Fibroblast of villous mesenchyme (primary cell): Measurements from ENCODE around the gene R3HDM2. TPM values are rescaled to one million over a fixed set of nuclear protein-coding genes. Genes with fewer than 3 reads are reported as not detected.

ENCODE experiments used
- DNase-seq: peaks from one replicate; pipeline ENCODE4 v3.0.0-alpha.2; 2010; ENCODE audit warnings: low read depth
- H3K4me3 ChIP-seq: 2 replicates; pipeline ENCODE4 v1.5.1; 2011; ENCODE audit warnings: low read depth, mild to moderate bottlenecking, low read length
- total RNA-seq: library from RNA; depleted of rRNA; stranded (reverse); fragments of >200 nt; gene quantifications from 2 replicates; pipeline ENCODE4 v1.2.3, GENCODE V29; 2012
- TF ChIP-seq, protein P1 (sequence below): IDR thresholded peaks from 2 replicates; pipeline ENCODE4 v1.5.1; 2012; ENCODE audit warnings: low read depth, mild to moderate bottlenecking, low read length; ENCODE audit not compliant: insufficient read depth

Gene R3HDM2
- total RNA-seq, 1 donor, result 19.0 TPM

DNA sequence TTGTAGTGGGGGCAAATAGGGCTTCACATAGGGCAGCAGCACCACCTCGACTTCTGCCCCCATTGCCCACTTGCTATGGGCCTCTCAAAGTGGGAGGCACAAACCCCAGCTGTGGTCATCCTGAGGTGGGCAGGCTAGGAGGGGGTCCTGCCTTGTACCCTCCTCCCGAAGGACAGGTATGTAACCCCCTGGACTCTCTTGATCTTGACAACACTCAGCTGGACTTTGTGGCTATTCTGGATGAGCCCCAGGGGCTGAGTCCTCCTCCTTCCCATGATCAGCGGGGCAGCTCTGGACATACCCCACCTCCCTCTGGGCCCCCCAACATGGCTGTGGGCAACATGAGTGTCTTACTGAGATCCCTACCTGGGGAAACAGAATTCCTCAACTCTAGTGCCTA is 40.8 kb upstream of the R3HDM2 start:
- DNase-seq, result no peak
- TF ChIP-seq, protein P1, sequence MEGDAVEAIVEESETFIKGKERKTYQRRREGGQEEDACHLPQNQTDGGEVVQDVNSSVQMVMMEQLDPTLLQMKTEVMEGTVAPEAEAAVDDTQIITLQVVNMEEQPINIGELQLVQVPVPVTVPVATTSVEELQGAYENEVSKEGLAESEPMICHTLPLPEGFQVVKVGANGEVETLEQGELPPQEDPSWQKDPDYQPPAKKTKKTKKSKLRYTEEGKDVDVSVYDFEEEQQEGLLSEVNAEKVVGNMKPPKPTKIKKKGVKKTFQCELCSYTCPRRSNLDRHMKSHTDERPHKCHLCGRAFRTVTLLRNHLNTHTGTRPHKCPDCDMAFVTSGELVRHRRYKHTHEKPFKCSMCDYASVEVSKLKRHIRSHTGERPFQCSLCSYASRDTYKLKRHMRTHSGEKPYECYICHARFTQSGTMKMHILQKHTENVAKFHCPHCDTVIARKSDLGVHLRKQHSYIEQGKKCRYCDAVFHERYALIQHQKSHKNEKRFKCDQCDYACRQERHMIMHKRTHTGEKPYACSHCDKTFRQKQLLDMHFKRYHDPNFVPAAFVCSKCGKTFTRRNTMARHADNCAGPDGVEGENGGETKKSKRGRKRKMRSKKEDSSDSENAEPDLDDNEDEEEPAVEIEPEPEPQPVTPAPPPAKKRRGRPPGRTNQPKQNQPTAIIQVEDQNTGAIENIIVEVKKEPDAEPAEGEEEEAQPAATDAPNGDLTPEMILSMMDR, result no peak
- no peak overlapping the region for H3K4me3 ChIP-seq

DNA sequence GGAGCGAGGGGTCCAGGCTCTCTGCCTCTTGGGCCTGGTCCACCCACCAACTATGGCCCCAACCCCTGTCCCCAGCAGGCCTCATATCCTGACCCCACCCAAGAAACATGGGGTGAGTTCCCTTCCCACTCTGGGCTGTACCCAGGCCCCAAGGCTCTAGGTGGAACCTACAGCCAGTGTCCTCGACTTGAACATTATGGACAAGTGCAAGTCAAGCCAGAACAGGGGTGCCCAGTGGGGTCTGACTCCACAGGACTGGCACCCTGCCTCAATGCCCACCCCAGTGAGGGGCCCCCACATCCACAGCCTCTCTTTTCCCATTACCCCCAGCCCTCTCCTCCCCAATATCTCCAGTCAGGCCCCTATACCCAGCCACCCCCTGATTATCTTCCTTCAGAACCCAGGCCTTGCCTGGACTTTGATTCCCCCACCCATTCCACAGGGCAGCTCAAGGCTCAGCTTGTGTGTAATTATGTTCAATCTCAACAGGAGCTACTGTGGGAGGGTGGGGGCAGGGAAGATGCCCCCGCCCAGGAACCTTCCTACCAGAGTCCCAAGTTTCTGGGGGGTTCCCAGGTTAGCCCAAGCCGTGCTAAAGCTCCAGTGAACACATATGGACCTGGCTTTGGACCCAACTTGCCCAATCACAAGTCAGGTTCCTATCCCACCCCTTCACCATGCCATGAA is 40.3 kb upstream of the R3HDM2 start:
- TF ChIP-seq, protein P1, result no peak
- DNase-seq, result no peak
- H3K4me3 ChIP-seq, result no peak overlapping the region

DNA sequence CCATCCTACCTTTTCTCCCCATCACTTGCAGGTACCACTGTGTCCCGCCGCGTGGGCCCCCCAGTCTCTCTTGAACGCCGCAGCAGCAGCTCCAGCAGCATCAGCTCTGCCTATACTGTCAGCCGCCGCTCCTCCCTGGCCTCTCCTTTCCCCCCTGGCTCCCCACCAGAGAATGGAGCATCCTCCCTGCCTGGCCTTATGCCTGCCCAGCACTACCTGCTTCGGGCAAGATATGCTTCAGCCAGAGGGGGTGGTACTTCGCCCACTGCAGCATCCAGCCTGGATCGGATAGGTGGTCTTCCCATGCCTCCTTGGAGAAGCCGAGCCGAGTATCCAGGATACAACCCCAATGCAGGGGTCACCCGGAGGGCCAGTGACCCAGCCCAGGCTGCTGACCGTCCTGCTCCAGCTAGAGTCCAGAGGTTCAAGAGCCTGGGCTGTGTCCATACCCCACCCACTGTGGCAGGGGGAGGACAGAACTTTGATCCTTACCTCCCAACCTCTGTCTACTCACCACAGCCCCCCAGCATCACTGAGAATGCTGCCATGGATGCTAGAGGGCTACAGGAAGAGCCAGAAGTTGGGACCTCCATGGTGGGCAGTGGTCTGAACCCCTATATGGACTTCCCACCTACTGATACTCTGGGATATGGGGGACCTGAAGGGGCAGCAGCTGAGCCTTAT is 39.6 kb upstream of the R3HDM2 start:
- no peak for DNase-seq
- H3K4me3 ChIP-seq, result no peak overlapping the region
- TF ChIP-seq, protein P1, result no peak

DNA sequence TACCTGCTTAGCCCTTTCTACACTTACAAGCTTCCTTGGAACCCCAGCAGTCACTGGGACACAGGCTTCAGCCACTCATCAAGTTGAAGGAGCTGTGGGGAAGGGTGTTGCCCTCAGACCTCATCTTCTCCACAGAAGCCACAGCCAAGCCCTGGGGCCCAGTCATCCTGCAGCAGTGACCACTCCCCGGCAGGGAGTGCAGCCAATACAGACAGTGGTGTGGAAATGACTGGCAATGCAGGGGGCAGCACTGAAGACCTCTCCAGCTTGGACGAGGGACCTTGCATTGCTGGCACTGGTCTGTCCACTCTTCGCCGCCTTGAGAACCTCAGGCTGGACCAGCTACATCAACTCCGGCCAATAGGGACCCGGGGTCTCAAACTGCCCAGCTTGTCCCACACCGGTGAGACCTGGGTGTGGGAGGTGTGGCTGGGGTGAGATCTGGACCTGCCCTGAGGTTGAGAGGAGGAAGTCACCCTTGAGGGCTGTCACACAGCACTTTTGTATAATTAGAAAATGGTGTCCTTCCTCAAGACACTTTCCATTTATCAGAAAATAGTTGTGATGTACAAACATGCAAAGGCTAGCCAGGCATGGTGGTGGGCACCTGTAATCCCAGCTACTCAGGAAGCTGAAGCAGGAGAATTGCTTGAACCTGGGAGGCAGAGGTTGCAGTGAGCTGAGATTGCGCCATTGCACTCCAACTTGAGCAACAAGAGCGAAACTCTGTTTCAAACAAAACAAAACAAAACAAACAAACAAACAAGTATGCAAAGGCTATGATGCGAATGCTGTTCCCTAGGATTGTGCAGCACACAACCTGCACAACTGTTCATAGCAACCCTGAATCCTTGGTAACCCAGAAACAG is 38.7 kb upstream of the R3HDM2 start:
- no peak for DNase-seq
- TF ChIP-seq, protein P1, result no peak
- no peak overlapping the region for H3K4me3 ChIP-seq

DNA sequence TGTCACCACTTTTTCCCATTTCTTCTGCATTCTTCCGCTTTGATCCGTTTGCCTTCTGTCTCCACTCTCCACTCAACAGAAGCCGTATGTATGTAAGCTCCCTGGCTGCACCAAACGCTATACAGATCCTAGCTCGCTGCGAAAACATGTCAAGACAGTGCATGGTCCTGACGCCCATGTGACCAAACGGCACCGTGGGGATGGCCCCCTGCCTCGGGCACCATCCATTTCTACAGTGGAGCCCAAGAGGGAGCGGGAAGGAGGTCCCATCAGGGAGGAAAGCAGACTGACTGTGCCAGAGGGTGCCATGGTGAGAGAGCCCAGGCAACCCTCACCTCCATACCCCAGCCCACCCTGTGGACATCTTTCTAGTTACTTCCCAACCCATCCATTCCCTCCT is 37.1 kb upstream of the R3HDM2 start:
- TF ChIP-seq, protein P1, result no peak
- no peak for DNase-seq
- no peak overlapping the region for H3K4me3 ChIP-seq

DNA sequence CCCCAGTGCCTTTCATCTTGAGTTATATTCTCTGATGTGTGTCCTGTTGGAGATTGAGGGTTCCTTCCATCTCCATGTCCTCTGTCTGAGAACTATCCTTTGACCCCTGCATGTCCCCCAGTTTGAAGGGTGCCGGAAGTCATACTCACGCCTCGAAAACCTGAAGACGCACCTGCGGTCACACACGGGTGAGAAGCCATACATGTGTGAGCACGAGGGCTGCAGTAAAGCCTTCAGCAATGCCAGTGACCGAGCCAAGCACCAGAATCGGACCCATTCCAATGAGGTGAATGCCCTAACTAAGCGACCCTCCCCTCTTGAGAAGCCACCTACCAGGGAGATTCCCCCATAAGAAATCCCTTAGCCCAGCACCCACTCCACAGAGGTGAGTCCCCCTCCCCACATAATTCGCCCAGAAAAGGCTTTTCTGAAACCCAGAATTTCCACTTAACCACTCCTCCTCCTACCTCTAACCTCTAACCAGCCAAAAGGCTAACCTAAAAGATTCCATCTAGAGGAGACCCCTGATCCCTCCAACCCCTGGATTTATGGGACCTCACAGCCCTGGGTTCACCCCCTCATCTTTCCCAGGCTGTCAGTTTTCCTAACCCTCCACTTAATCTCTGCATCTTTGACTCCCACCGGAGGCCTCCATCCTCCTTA is 36.5 kb upstream of the R3HDM2 start:
- H3K4me3 ChIP-seq, result no peak overlapping the region
- no peak for DNase-seq
- TF ChIP-seq, protein P1, result no peak
